Upper lobe of right lung (tissue), 1 donor: Measurements from ENCODE around the gene TGFBR3. TPM values are rescaled to one million over a fixed set of nuclear protein-coding genes. Genes with fewer than 3 reads are reported as not detected.

Experiments
- ATAC-seq: fragments of 200-7000 bp; cut with Tn5 transposase; one replicate; pipeline ENCODE4 v1.9.1; 2020; ENCODE audit warnings: mild to moderate bottlenecking, moderate library complexity
- DNase-seq: peaks from one replicate; pipeline ENCODE4 v3.0.0-alpha.2; 2020
- H3K27ac ChIP-seq: fragments of 200-600 bp; one replicate; pipeline ENCODE4 v1.8.0; 2022
- H3K27me3 ChIP-seq: fragments of 200-600 bp; one replicate; pipeline ENCODE4 v1.8.0; 2022; ENCODE audit warnings: mild to moderate bottlenecking
- H3K36me3 ChIP-seq: fragments of 200-600 bp; one replicate; pipeline ENCODE4 v1.8.0; 2022
- H3K4me1 ChIP-seq: fragments of 200-600 bp; one replicate; pipeline ENCODE4 v1.8.0; 2022
- H3K4me3 ChIP-seq: fragments of 200-600 bp; one replicate; pipeline ENCODE4 v1.8.0; 2022; ENCODE audit warnings: mild to moderate bottlenecking
- H3K9me3 ChIP-seq: fragments of 200-600 bp; one replicate; pipeline ENCODE4 v1.8.0; 2022
- intact Hi-C: fragments of 100-400 bp; cut with DNase I; formaldehyde crosslinking; loops from one replicate; pipeline ENCODE4 v1.11.0; 2022
- total RNA-seq: library from RNA; stranded (reverse); fragmentation: NEBNext Ultra II Directional; extraction: Animal tissue kit (Norgen Biotek cat#: 25700); gene quantifications from one replicate; pipeline ENCODE4 v1.2.1, GENCODE V29; 2021
- TF ChIP-seq, protein P1 (sequence below): fragments of 200-600 bp; IDR thresholded peaks from one replicate; pipeline ENCODE4 v1.8.0; 2022; ENCODE audit warnings: antibody characterized with exemption
- donor health status: DM: no; HTN: yes; CAD: no; lungs with severe emphysema.

Gene TGFBR3
- total RNA-seq, 1 donor from 2014 or later, result 55.9 TPM

GRCh38 chr1:91710261-91710660 is 175.7 kb downstream of the TGFBR3 start:
- Histone ChIP-seq H3K27me3 (no peaks in the 10 kb centered on the region), H3K36me3 (peaks cover 42% of the 10 kb centered on the region), H3K4me1 (peaks cover 12% of the 10 kb centered on the region), H3K4me3 (no peak overlapping the region), H3K9me3 (no peaks in the 10 kb centered on the region), H3K27ac (no peak overlapping the region)
- no peak for ATAC-seq
- intact Hi-C loops, result no loop called here
- no peak for DNase-seq
- TF ChIP-seq, protein P1, sequence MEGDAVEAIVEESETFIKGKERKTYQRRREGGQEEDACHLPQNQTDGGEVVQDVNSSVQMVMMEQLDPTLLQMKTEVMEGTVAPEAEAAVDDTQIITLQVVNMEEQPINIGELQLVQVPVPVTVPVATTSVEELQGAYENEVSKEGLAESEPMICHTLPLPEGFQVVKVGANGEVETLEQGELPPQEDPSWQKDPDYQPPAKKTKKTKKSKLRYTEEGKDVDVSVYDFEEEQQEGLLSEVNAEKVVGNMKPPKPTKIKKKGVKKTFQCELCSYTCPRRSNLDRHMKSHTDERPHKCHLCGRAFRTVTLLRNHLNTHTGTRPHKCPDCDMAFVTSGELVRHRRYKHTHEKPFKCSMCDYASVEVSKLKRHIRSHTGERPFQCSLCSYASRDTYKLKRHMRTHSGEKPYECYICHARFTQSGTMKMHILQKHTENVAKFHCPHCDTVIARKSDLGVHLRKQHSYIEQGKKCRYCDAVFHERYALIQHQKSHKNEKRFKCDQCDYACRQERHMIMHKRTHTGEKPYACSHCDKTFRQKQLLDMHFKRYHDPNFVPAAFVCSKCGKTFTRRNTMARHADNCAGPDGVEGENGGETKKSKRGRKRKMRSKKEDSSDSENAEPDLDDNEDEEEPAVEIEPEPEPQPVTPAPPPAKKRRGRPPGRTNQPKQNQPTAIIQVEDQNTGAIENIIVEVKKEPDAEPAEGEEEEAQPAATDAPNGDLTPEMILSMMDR, result no peak

GRCh38 chr1:91708691-91709090 is 177.3 kb downstream of the TGFBR3 start:
- no peak for ATAC-seq
- TF ChIP-seq, protein P1, result no peak
- DNase-seq, result no peak
- Histone ChIP-seq H3K36me3 (peaks cover 37% of the 10 kb centered on the region), H3K9me3 (no peaks in the 10 kb centered on the region), H3K27me3 (no peaks in the 10 kb centered on the region), H3K4me1 (peaks cover 10% of the 10 kb centered on the region), H3K27ac (no peak overlapping the region), H3K4me3 (no peak overlapping the region)
- intact Hi-C loops, result no loop called here

GRCh38 chr1:91707890-91708218 is 178.1 kb downstream of the TGFBR3 start:
- DNase-seq (no peak), ATAC-seq (no peak)
- H3K4me1 ChIP-seq, result peaks cover 2% of the 10 kb centered on the region
- no peaks in the 10 kb centered on the region for H3K9me3 ChIP-seq
- TF ChIP-seq, protein P1, result no peak
- intact Hi-C loops, result no loop called here
- H3K4me3 ChIP-seq, result no peak overlapping the region
- no peak overlapping the region for H3K27ac ChIP-seq
- H3K36me3 ChIP-seq, result peaks cover 37% of the 10 kb centered on the region
- H3K27me3 ChIP-seq, result no peaks in the 10 kb centered on the region

GRCh38 chr1:91707114-91707889 is 178.6 kb downstream of the TGFBR3 start:
- H3K27ac ChIP-seq, result no peak overlapping the region
- intact Hi-C loops, result no loop called here
- H3K27me3 ChIP-seq, result no peaks in the 10 kb centered on the region
- H3K4me1 ChIP-seq, result no peaks in the 10 kb centered on the region
- no peak overlapping the region for H3K4me3 ChIP-seq
- H3K9me3 ChIP-seq, result no peaks in the 10 kb centered on the region
- peaks cover 37% of the 10 kb centered on the region for H3K36me3 ChIP-seq
- TF ChIP-seq, protein P1, result no peak
- DNase-seq (no peak), ATAC-seq (peak; percentile 39)

- DNase-seq (no peak), ATAC-seq (no peak)
- Histone ChIP-seq H3K27ac (no peak overlapping the region), H3K36me3 (peaks cover 32% of the 10 kb centered on the region), H3K4me3 (no peak overlapping the region), H3K4me1 (no peaks in the 10 kb centered on the region), H3K9me3 (no peaks in the 10 kb centered on the region), H3K27me3 (no peaks in the 10 kb centered on the region)
- TF ChIP-seq, protein P1, result no peak
- intact Hi-C loops, result no loop called here
Observed at GRCh38 chr1:91706140-91706957, 179.6 kb downstream of the TGFBR3 start.
